ENCODE measurements around the gene APLNR.

- TF ChIP-seq CTCF (optimal IDR thresholded peaks at IDR 0.05 in 1 of 3, IDR thresholded peaks at IDR 0.05 in 1 of 3, conservative IDR thresholded peaks at IDR 0.05 in 1 of 3; ENCODE audit: extremely low read depth in 1 of 3, insufficient read depth in 2 of 3, low read length in 3 of 3) (no peak), EZH2 (IDR thresholded peaks at IDR 0.05; ENCODE audit: low read length) (no peak)
Observed at GRCh38 chr11:57244911-57245310, 7.9 kb upstream of the APLNR start.
